NOMO-1 treated with DMSO at 0.1 percent for 48 hours (cell line): ENCODE measurements around the gene LOXL1.
A peak's percentile ranks its signal among the peaks of the same experiment; 100 is the strongest.
"Not testable (repeated sequence)": the region's sequence is repeated elsewhere in the genome, so short reads cannot be mapped to it uniquely, and the experiment has no call there.

ENCODE experiments used
- DNase-seq: peaks from one replicate; lab custom pipeline; 2025; ENCODE audit not compliant: unreplicated experiment; lab: John Stamatoyannopoulos, UW

Gene LOXL1

DNA sequence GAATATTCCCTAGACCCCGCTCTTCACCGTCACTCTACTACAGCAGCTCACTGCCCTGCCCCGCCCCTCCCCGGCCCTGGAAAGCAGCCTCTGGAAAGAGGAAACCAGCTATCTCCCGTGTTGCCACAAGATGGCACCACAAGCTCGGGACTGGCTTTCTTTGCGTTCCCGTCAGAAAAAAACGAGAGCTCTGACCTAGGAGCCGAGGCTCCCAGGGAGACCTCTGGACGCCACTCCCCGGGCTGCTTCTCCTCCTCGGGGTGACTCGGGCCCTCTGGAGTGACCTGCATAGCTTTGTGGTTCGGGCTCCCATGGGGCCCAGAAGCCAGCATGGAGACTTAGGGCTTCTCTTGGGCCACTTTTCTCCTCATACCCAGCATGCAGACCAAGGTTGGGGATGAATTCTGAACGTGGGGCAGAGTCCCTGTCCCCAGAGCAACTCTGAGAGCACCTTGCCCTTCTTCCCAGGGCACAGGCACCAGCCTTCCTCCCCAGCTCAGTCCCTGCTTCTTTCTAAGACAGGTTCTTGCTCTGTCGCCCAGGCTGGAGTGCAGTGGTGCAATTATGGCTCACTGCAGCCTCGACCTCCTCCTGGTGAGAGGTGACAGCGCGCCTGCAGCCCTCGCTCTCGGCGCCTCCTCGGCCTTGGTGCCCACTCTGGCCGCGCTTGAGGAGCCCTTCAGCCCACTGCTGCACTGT is 46.9 kb downstream of the LOXL1 start:
- peak; percentile 78 for DNase-seq

- DNase-seq: not testable (repeated sequence)
These were observed 47.5 kb downstream of the LOXL1 start for GRCh38 chr15:73973683-73974200.

- DNase-seq: peak; percentile 65
These were observed 49.3 kb downstream of the LOXL1 start for GRCh38 chr15:73975440-73976125.

DNA sequence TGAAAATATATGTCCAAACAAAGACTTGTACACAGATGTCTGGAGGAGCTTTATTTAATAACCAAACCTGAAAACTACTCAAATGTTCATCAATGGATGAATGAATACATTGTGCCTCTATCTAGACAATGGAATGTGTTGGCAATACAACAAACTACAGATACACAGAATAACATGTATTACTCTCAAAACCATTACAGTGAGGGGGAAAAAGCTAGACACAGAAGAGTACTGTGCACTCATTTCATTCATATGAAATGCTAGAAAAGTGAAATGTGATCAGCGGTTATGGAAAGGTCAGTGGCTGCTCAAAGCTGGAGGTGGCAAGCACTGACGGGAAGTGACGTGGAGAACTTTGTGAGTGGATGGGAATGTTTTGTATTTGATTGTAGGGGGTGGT is 52.6 kb downstream of the LOXL1 start:
- DNase-seq: no peak

- no peak for DNase-seq
These were observed 53.4 kb downstream of the LOXL1 start for GRCh38 chr15:73979636-73980035.

DNA sequence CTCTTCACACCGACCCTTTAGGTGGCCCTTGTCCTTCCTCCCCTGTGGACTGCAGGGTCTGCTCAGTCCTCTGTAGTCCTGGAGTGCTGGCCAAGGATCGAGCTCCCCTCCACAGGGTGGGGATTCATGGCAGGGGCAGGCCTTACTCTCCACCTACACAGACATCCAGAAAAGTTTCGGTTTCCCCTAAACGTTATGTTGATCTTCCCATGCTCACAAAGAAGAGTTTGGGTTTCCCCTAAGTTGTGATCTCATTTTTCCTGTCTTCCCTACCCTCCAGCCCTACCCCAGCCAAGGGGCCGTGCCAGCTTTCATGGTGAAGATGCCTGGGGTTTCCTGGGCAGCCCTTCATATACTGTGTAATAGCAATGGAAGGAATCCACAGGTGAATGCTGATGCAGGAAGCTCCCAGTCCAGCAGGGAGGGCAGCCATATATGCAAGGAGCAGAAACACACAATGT is 55.5 kb downstream of the LOXL1 start:
- no peak for DNase-seq

DNA sequence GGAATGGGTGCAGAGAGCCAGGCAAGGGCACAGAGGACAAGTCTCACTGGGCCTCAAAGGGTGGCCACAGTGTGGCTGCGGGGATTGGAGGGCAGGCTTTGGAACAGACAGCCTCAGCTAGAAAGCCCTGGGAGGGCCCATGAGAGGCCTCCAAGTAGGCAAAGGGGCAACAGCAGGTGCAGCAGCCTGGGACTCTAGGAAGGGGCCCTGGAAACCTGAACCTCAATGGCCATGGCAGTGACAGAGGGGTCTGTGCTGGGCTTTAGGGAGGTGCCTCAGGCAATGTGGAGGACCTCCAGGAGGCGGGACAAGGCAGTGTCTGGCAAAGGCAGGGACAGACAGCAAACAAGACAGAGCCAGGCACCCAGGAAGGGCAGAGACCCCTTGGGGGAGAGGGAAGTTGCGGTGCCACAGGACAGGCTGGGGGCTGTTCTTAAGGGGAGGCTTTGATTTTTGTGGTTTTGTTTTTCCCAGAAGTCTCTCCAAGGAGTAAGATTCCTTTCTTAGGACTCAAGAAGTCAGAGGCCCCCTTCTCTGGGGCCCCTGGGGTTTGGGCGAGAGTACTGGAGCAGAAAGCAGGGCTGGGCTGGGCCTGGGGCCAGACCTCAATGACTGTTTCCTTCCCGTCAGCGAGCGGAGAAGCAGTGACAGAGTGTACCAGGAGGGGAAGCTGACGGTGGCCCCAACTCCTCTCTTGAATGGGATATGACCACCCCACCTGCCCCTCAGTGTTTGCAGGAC is 56.1 kb downstream of the LOXL1 start:
- peak; percentile 30 for DNase-seq

DNA sequence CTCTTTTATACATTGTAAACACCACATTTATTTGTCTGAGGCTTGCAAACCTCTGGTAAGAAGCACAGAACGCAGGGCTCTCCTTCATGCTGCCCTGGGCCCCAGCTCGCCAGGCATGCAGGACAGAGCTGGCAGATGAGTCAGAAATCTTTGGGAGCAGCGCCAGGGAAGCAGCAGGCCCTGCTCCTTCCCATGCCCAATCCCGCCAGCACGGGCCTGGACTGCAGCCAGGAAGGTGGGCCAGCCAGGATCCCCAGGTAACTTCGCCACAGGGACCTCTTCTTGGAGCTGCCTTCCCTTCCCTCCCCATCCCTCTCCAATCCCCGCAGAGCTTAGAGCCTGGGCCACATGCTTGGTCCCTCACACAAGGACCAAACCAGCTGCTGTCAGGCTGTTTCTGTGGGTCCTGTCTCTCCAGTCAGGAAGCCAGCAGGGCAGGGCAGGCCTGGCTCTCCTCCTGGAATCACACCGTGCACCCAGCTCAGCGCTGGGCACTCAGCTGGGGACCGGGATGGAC is 57.0 kb downstream of the LOXL1 start:
- DNase-seq: no peak

- DNase-seq: no peak
These were observed 57.5 kb downstream of the LOXL1 start for GRCh38 chr15:73983773-73984172.

DNA sequence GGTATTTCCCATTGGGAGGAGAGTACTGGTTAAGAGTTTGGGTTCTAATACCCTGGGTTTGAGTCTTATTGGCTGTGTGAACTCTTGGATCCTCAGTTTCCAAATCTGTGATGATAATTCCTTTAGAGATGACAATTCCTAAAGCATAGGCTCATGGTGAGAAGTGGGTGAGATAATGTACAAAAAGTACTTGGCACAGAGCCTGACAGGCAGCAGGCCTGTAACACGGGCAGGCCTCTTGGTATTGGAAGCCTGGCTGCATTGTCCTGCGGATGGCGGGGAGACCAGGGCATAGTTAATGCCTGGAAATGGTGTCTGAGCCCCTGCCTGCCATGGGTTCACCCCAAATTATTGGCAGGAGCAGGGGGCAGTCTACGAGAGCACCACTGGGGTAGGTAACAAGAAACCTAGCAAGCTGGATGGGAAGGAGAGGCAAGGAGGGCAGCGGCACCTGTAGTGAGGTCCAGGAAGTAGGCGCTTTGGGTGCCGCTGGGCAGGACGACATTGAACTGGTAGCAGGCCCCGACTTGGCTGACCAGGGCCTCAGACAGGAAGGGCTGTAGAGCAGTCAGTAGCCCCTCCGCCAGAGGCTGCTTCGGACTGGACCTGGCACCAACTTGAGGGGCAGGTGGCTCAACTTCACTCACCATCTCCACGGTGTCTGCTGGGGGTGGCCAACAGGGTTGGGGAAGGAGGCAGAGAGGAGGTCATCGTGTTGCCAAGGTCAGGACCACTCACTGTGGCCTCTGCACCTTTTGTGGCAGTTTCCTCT is 58.1 kb downstream of the LOXL1 start:
- DNase-seq: no peak

- DNase-seq: no peak
These were observed 59.0 kb downstream of the LOXL1 start for GRCh38 chr15:73985101-73985873.

DNA sequence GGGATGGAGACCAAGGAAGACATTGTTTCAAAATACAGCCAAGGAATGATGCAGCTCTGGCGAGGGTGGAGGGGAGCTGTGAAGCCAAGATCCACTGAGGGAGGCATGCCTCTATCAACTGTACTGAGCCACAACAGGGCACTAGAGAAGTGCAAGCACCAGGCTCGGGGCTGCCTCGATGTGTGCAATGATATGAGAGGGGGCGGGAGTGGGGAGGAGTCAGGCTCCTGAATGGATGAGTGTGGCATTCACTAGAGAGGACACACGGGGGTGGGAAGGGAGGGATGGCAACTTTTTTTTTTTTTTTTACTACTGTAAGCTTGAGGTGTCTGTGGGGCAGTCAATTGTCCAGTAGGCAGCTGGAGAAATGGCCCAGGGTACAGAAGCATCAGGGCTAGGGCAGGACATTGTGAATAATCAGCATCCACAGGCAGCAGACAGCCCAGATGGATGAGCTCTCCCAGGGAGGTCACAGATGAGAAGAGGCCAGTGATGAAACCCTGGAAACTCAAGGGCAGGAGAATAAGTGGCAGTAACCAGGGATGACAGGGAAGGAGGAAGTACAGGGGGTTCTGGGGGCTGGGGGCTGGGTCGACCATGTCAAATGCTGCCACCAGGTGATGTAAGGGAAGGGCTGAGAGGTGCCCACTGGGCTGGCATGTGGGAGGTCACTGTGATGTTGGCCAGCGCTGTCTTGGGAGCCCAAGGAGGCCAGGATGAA is 60.0 kb downstream of the LOXL1 start:
- DNase-seq: no peak

- DNase-seq: no peak
These were observed 60.5 kb downstream of the LOXL1 start for GRCh38 chr15:73986776-73987056.

GRCh38 chr15:73987250-73987649 is 61.0 kb downstream of the LOXL1 start:
- DNase-seq: no peak

DNA sequence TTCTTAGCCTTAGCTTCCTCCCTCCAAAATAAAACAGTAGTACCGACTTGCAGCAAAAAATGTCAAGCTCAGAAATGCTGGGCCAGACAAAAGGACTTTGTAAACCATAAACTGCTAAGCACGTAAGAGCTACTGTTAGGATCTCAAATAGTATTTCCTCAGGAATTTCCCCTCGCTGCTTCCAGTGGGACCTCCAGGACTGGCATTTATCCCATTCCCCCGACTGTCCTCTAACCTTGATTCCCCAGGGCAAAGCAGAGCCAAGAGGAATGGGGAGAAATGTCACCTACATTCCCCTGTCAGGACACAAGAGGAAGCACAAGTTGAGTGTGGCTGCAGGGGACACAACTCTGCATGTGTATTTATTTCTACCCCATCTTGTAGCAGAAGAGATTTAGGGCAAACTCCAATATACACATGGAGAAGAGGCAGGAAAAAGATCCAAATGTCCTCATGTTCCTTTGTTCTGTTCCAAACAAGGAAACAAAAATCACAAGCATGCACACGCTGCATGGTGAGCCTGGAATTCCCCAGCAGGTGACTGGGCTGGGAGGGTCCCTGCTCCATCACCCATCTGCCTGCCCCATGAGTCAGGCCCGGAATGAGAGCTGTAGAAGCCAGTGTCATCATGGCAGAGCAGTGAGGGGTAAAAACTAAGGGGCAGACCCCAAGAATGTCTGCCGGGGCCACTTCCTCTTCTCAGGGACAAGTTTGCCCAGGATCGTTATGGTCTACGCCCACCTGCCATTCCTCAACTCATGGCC is 61.6 kb downstream of the LOXL1 start:
- no peak for DNase-seq

DNA sequence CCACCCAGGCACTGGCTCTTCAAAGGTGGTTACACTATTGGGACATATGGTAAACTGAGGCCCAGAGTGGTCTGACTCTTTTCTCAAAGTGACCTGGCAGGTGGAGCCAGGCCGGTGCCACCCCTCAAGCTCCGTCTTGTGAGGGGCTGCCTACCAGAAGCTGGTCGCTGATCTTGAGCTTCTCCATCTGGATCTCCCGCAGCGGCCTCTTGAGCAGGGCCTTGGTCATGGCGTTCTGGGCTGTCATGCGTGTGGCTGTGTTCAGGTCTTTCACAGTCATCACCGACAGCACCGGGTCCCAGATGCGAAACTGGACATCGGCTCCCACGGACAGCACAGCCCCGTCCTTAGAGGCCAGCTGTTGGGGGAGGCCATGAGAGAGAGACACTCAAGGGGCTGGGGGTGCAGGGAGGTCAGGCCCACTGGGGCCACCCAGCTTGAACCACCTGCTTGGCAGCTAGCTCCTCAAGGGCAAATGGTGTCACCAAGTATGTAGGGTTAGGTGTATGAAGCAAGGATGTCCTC is 62.2 kb downstream of the LOXL1 start:
- no peak for DNase-seq

GRCh38 chr15:73989001-73989798 is 62.9 kb downstream of the LOXL1 start:
- DNase-seq: no peak
